ENCODE data around the gene RNF103. TPM values are rescaled to one million over a fixed set of nuclear protein-coding genes. Genes with fewer than 3 reads are reported as not detected.

Gene RNF103
- total RNA-seq, 4 donors from 2014 or later = 29.6 to 32.6 (median 31.5) TPM

GRCh38 chr2:86624267-86624547, 542 bp upstream of the RNF103 start:
- TF ChIP-seq CTCF (IDR thresholded peaks at IDR 0.05; ENCODE audit: low read depth) = no peak

- TF ChIP-seq CTCF (IDR thresholded peaks at IDR 0.05; ENCODE audit: low read depth) = no peak
These were observed 597 bp downstream of the RNF103 start for GRCh38 chr2:86623043-86623493.

- no peak for TF ChIP-seq CTCF (IDR thresholded peaks at IDR 0.05; ENCODE audit: low read depth)
These were observed 1.1 kb downstream of the RNF103 start for GRCh38 chr2:86622519-86623042.

- no peak for TF ChIP-seq CTCF (IDR thresholded peaks at IDR 0.05; ENCODE audit: low read depth)
These were observed 2.3 kb downstream of the RNF103 start for GRCh38 chr2:86621280-86621943.

- TF ChIP-seq CTCF (IDR thresholded peaks at IDR 0.05; ENCODE audit: low read depth) = no peak
These were observed 5.9 kb downstream of the RNF103 start for GRCh38 chr2:86617738-86618137.

- TF ChIP-seq CTCF (IDR thresholded peaks at IDR 0.05; ENCODE audit: low read depth) = no peak
These were observed 6.5 kb downstream of the RNF103 start for GRCh38 chr2:86617153-86617552.

GRCh38 chr2:86616502-86616901, 7.2 kb downstream of the RNF103 start:
- no peak for TF ChIP-seq CTCF (IDR thresholded peaks at IDR 0.05; ENCODE audit: low read depth)

Measured in subcutaneous adipose tissue (tissue), 4 donors.